HEK293 (cell line): ENCODE measurements around the gene TMSB15A.

Experiments used
- CTCF ChIA-PET: fragments of 350-600 bp; formaldehyde crosslinking; extraction: SDS; loops from one replicate; lab custom pipeline; 2021; ENCODE audit warnings: antibody characterized with exemption; lab: Yijun Ruan, JAX
- POLR2A ChIA-PET: fragments of 300-600 bp; formaldehyde crosslinking; extraction: SDS; loops from one replicate; lab custom pipeline; 2020; ENCODE audit warnings: antibody characterized with exemption, inconsistent platforms; lab: Yijun Ruan, JAX
- H3K27ac ChIP-seq: fragments of 200-500 bp; sonication (Bioruptor generic); 2 replicates; pipeline ENCODE4 v1.5.1; 2014; ENCODE audit warnings: low read depth, low read length, control low read depth, inconsistent platforms; ENCODE audit errors: extremely low read depth
- H3K36me3 ChIP-seq, 2 experiments: fragments of 200-500 bp in 1 of 2; sonication (Bioruptor generic) in 1 of 2; 1 replicate in 1 of 2; 2 replicates in 1 of 2; pipeline ENCODE4 v1.5.1; 2014 to 2017; ENCODE audit warnings: inconsistent platforms in 2 of 2, low read length in 2 of 2; ENCODE audit not compliant: control insufficient read depth in 2 of 2, insufficient read depth in 1 of 2
- H3K4me1 ChIP-seq: fragments of 200-500 bp; sonication (Bioruptor generic); 2 replicates; pipeline ENCODE4 v1.5.1; 2014; ENCODE audit warnings: mild to moderate bottlenecking, low read length, inconsistent platforms; ENCODE audit not compliant: control insufficient read depth, insufficient read depth
- H3K4me3 ChIP-seq: 2 replicates; pipeline ENCODE4 v1.5.1; 2011; ENCODE audit warnings: low read depth, mild to moderate bottlenecking, control low read depth, low read length, moderate library complexity
- H3K9me3 ChIP-seq: fragments of 200-500 bp; sonication (Bioruptor generic); 2 replicates; pipeline ENCODE4 v1.5.1; 2014; ENCODE audit warnings: low read depth, low read length, inconsistent platforms; ENCODE audit not compliant: control insufficient read depth, insufficient read depth
- PRDM2 ChIP-seq: fragments of 450-650 bp; formaldehyde crosslinking; IDR thresholded peaks from 2 replicates; pipeline ENCODE4 v1.5.1; 2016; ENCODE audit warnings: missing biosample characterization, missing genetic modification characterization, borderline replicate concordance
- SCRT1 ChIP-seq: fragments of 450-650 bp; formaldehyde crosslinking; IDR thresholded peaks from 2 replicates; pipeline ENCODE4 v1.5.1; 2016; ENCODE audit warnings: missing biosample characterization, missing genetic modification characterization, borderline replicate concordance
- SETDB1 ChIP-seq: IDR thresholded peaks from one replicate; pipeline ENCODE4 v1.6.1; 2017; ENCODE audit warnings: mild to moderate bottlenecking, low read length, moderate library complexity, mixed read lengths; ENCODE audit not compliant: insufficient read length
- SP7 ChIP-seq: fragments of 450-650 bp; formaldehyde crosslinking; IDR thresholded peaks from 2 replicates; pipeline ENCODE4 v1.5.1; 2016; ENCODE audit warnings: missing biosample characterization, missing genetic modification characterization
- TCF7L2 ChIP-seq: IDR thresholded peaks from 2 replicates; pipeline ENCODE4 v1.6.1; 2011; ENCODE audit warnings: low read depth, mild to moderate bottlenecking, inconsistent platforms, low read length, moderate library complexity, borderline replicate concordance
- ZBTB17 ChIP-seq: fragments of 450-650 bp; formaldehyde crosslinking; IDR thresholded peaks from 2 replicates; pipeline ENCODE4 v1.5.1; 2016; ENCODE audit warnings: missing biosample characterization, missing genetic modification characterization
- ZBTB26 ChIP-seq: fragments of 450-650 bp; formaldehyde crosslinking; optimal IDR thresholded peaks from 2 replicates; pipeline ENCODE3; 2016; ENCODE audit warnings: missing biosample characterization, mild to moderate bottlenecking, missing genetic modification characterization
- ZFP37 ChIP-seq: fragments of 450-650 bp; formaldehyde crosslinking; IDR thresholded peaks from 2 replicates; pipeline ENCODE4 v1.5.1; 2016; ENCODE audit warnings: missing biosample characterization, missing genetic modification characterization
- ZNF10 ChIP-seq: fragments of 450-650 bp; formaldehyde crosslinking; IDR thresholded peaks from 2 replicates; pipeline ENCODE4 v1.5.1; 2017; ENCODE audit warnings: missing biosample characterization, missing genetic modification characterization
- ZNF132 ChIP-seq: fragments of 450-650 bp; formaldehyde crosslinking; IDR thresholded peaks from 2 replicates; pipeline ENCODE4 v1.5.1; 2017; ENCODE audit warnings: missing biosample characterization, missing genetic modification characterization, borderline replicate concordance
- ZNF433 ChIP-seq: fragments of 450-650 bp; formaldehyde crosslinking; IDR thresholded peaks from 2 replicates; pipeline ENCODE4 v1.5.1; 2016; ENCODE audit warnings: missing biosample characterization, missing genetic modification characterization, low read depth
- ZNF585B ChIP-seq: fragments of 450-650 bp; formaldehyde crosslinking; IDR thresholded peaks from 2 replicates; pipeline ENCODE4 v1.5.1; 2016; ENCODE audit warnings: missing biosample characterization, missing genetic modification characterization
- ZNF654 ChIP-seq: fragments of 450-650 bp; formaldehyde crosslinking; IDR thresholded peaks from 2 replicates; pipeline ENCODE4 v1.5.1; 2016; ENCODE audit warnings: low read depth, missing biosample characterization, missing genetic modification characterization
- TF ChIP-seq, protein P1 (sequence below): fragments of 450-650 bp; formaldehyde crosslinking; IDR thresholded peaks from 2 replicates; pipeline ENCODE4 v1.5.1; 2016; ENCODE audit warnings: missing biosample characterization, missing genetic modification characterization

The TMSB15A gene

GRCh38 chrX:102517326-102517725 lies 787 bp upstream of the TMSB15A start:
- ChIA-PET CTCF (interaction anchor here (1.0 kb wide), 1 partner anchor 346 kb away, joined by 3 read pairs; no protein-coding TSS in a partner anchor), POLR2A (no interaction called here)
- peaks cover 0 to 11% of the 10 kb centered on the region in 2 experiments; a peak in 1 of 3 replicates for H3K36me3 ChIP-seq
- no peaks in the 10 kb centered on the region; the same call in 1 of the 2 replicates for H3K9me3 ChIP-seq
- no peaks in the 10 kb centered on the region for H3K4me1 ChIP-seq
- TF ChIP-seq ZBTB26 (tag by site-specific recombination) (no peak), ZNF654 (tag by site-specific recombination) (peak; percentile 49), ZNF132 (no peak)
- no peak overlapping the region for H3K27ac ChIP-seq
- no peak overlapping the region for H3K4me3 ChIP-seq

- Histone ChIP-seq H3K4me1 (no peaks in the 10 kb centered on the region), H3K9me3 (no peaks in the 10 kb centered on the region; the same call in 1 of the 2 replicates), H3K27ac (no peak overlapping the region), H3K4me3 (no peak overlapping the region), H3K36me3 (peaks cover 0 to 11% of the 10 kb centered on the region in 2 experiments; a peak in 1 of 3 replicates)
- ChIA-PET POLR2A (no interaction called here), CTCF (no interaction called here)
- TF ChIP-seq SP7 (tag by site-specific recombination), result no peak
- no peak for TF ChIP-seq ZFP37 (tag by site-specific recombination)
- no peak for TF ChIP-seq ZNF433
- TF ChIP-seq ZNF10 (tag by site-specific recombination), result no peak
- TF ChIP-seq TCF7L2, result no peak
- TF ChIP-seq PRDM2 (tag by site-specific recombination), result no peak
- TF ChIP-seq SCRT1, result no peak
- TF ChIP-seq, protein P1, sequence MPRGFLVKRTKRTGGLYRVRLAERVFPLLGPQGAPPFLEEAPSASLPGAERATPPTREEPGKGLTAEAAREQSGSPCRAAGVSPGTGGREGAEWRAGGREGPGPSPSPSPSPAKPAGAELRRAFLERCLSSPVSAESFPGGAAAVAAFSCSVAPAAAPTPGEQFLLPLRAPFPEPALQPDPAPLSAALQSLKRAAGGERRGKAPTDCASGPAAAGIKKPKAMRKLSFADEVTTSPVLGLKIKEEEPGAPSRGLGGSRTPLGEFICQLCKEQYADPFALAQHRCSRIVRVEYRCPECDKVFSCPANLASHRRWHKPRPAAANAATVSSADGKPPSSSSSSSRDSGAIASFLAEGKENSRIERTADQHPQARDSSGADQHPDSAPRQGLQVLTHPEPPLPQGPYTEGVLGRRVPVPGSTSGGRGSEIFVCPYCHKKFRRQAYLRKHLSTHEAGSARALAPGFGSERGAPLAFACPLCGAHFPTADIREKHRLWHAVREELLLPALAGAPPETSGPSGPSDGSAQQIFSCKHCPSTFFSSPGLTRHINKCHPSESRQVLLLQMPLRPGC (tag by site-specific recombination), result no peak
Measured at GRCh38 chrX:102514536-102514935, 2.0 kb downstream of the TMSB15A start.

DNA sequence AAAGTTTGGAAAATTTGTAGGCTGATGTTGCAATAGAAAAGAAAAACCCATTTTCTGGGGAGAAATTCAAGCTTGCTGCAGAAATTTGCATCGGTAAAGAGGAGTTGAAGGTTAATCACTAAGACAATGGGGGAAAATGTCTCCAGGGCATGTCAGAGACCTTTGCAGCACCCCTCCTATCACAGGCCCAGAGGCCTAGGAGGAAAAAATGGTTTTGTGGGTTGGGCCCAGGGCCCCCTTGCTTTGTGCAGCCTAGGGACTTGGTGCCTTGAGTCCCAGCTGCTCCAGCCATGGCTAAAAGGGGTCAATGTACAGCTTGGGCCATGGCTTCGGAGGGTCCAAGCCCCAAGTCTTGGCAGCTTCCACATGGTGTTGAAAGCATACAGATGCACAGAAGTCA lies 17.8 kb downstream of the TMSB15A start:
- Histone ChIP-seq H3K4me1 (no peaks in the 10 kb centered on the region), H3K27ac (no peak overlapping the region), H3K36me3 (no peaks in the 10 kb centered on the region), H3K4me3 (no peak overlapping the region), H3K9me3 (no peaks in the 10 kb centered on the region)
- peak; percentile 96 for TF ChIP-seq ZNF585B (tag by site-specific recombination)
- TF ChIP-seq SETDB1, result peak; percentile 43
- TF ChIP-seq ZBTB17 (tag by site-specific recombination), result no peak
- POLR2A ChIA-PET, result no interaction called here
- CTCF ChIA-PET, result interaction anchor here (0.6 kb wide), 1 partner anchor 147 kb away, joined by 3 read pairs; no protein-coding TSS in a partner anchor
